ENCODE results near the gene BTN1A1. TPM values are rescaled to one million over a fixed set of nuclear protein-coding genes. Genes with fewer than 3 reads are reported as not detected.
"Not testable (repeated sequence)": the region's sequence is repeated elsewhere in the genome, so short reads cannot be mapped to it uniquely, and the experiment has no call there.

BTN1A1 gene
- total RNA-seq, 1 donor from 2014 or later: not detected

DNA sequence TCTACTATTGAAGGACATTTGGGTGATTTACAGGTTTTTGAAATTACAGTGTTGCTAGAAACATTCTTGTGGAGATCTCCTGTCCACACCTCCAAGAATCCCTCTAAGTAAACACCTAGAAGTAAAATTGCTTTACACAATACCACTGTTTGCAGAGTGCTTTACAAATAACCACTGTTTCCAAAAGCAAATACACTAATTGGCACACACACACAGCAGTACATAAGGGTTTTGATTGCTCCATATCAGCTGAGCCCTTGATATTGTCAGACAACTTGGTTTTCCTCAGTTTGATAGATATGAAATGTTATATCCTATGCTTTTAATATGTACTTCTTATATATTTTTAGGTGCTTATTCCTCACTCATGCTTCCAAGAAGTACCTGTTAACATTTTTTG is 44.4 kb downstream of the BTN1A1 start:
- peaks cover 50% of the 10 kb centered on the region for H3K79me2 ChIP-seq (ENCODE audit: insufficient read depth, low read length)
- H3K27me3 ChIP-seq (ENCODE audit: insufficient read depth, low read length): no peaks in the 10 kb centered on the region
- peaks cover 2% of the 10 kb centered on the region for H3K9me3 Mint-ChIP-seq (ENCODE audit: unreplicated experiment)
- H3K4me1 ChIP-seq (ENCODE audit: insufficient read depth, low read length): peaks cover 4% of the 10 kb centered on the region
- no peak overlapping the region for H3K4me2 ChIP-seq (ENCODE audit: low read length)
- TF ChIP-seq, protein P1, sequence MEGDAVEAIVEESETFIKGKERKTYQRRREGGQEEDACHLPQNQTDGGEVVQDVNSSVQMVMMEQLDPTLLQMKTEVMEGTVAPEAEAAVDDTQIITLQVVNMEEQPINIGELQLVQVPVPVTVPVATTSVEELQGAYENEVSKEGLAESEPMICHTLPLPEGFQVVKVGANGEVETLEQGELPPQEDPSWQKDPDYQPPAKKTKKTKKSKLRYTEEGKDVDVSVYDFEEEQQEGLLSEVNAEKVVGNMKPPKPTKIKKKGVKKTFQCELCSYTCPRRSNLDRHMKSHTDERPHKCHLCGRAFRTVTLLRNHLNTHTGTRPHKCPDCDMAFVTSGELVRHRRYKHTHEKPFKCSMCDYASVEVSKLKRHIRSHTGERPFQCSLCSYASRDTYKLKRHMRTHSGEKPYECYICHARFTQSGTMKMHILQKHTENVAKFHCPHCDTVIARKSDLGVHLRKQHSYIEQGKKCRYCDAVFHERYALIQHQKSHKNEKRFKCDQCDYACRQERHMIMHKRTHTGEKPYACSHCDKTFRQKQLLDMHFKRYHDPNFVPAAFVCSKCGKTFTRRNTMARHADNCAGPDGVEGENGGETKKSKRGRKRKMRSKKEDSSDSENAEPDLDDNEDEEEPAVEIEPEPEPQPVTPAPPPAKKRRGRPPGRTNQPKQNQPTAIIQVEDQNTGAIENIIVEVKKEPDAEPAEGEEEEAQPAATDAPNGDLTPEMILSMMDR (IDR thresholded peaks at IDR 0.05; ENCODE audit: insufficient read depth, low read depth, low read length): no peak
- no peak for TF ChIP-seq EZH2 (IDR thresholded peaks at IDR 0.05; ENCODE audit: insufficient read depth, low read length)
- H3K27me3 Mint-ChIP-seq (ENCODE audit: low read depth, unreplicated experiment): no peaks in the 10 kb centered on the region
- H3K27ac Mint-ChIP-seq (ENCODE audit: unreplicated experiment): no peak overlapping the region
- H3K4me3 ChIP-seq (ENCODE audit: insufficient read depth, low read depth, low read length): no peak overlapping the region
- H4K20me1 ChIP-seq (ENCODE audit: insufficient read depth, low read length): peaks cover 8% of the 10 kb centered on the region
- H3K9ac ChIP-seq (ENCODE audit: low read length): no peak overlapping the region
- H3K4me3 Mint-ChIP-seq (ENCODE audit: unreplicated experiment): no peak overlapping the region
- H3K36me3 ChIP-seq (ENCODE audit: insufficient read depth, low read length): peaks cover 15% of the 10 kb centered on the region
- no peaks in the 10 kb centered on the region for H3K9me3 ChIP-seq (ENCODE audit: insufficient read depth, low read depth, low read length)
- H2AFZ ChIP-seq (ENCODE audit: low read depth, low read length): no peak overlapping the region
- FAIRE-seq (no peak), DNase-seq (ENCODE audit: low read depth) (no peak)
- peaks cover 5% of the 10 kb centered on the region for H3K4me1 Mint-ChIP-seq (ENCODE audit: low read depth, unreplicated experiment)
- peaks cover 16% of the 10 kb centered on the region for H3K36me3 Mint-ChIP-seq (ENCODE audit: low read depth, unreplicated experiment)
- no peak overlapping the region for H3K27ac ChIP-seq (ENCODE audit: low read depth, low read length)

DNA sequence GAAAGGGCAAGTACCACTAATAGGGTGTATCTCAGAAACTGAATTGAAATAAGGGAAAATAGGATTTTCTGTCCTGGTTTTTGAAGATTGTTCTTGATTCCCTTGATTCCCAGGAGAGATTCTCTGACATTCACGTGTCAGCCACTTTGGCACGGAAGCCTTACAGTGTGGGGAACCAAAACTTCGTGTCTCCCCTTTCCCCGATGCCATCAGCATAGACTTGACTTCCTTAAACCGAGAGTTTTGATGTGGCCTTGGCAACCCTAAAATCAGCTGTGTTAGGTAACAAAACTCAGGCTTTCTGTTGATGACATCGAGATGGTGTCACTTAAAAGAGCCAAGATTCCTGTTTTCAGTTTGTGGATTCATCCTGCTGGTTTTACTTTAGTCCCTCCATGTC is 45.5 kb downstream of the BTN1A1 start:
- Histone ChIP-seq H3K4me1 (ENCODE audit: insufficient read depth, low read length) (no peaks in the 10 kb centered on the region), H4K20me1 (ENCODE audit: insufficient read depth, low read length) (peaks cover 5% of the 10 kb centered on the region), H2AFZ (ENCODE audit: low read depth, low read length) (no peak overlapping the region), H3K4me2 (ENCODE audit: low read length) (no peak overlapping the region), H3K9ac (ENCODE audit: low read length) (no peak overlapping the region), H3K36me3 (ENCODE audit: insufficient read depth, low read length) (peaks cover 15% of the 10 kb centered on the region), H3K79me2 (ENCODE audit: insufficient read depth, low read length) (peaks cover 40% of the 10 kb centered on the region), H3K27me3 (ENCODE audit: insufficient read depth, low read length) (no peaks in the 10 kb centered on the region), H3K9me3 (ENCODE audit: insufficient read depth, low read depth, low read length) (no peaks in the 10 kb centered on the region), H3K4me3 (ENCODE audit: insufficient read depth, low read depth, low read length) (no peak overlapping the region), H3K27ac (ENCODE audit: low read depth, low read length) (no peak overlapping the region)
- H3K27me3 Mint-ChIP-seq (ENCODE audit: low read depth, unreplicated experiment): no peaks in the 10 kb centered on the region
- H3K9me3 Mint-ChIP-seq (ENCODE audit: unreplicated experiment): peaks cover 2% of the 10 kb centered on the region
- H3K36me3 Mint-ChIP-seq (ENCODE audit: low read depth, unreplicated experiment): peaks cover 15% of the 10 kb centered on the region
- no peak overlapping the region for H3K4me3 Mint-ChIP-seq (ENCODE audit: unreplicated experiment)
- H3K27ac Mint-ChIP-seq (ENCODE audit: unreplicated experiment): no peak overlapping the region
- FAIRE-seq (no peak), DNase-seq (ENCODE audit: low read depth) (no peak)
- TF ChIP-seq, protein P1 (IDR thresholded peaks at IDR 0.05; ENCODE audit: insufficient read depth, low read depth, low read length): no peak
- TF ChIP-seq EZH2 (IDR thresholded peaks at IDR 0.05; ENCODE audit: insufficient read depth, low read length): no peak
- no peaks in the 10 kb centered on the region for H3K4me1 Mint-ChIP-seq (ENCODE audit: low read depth, unreplicated experiment)

DNA sequence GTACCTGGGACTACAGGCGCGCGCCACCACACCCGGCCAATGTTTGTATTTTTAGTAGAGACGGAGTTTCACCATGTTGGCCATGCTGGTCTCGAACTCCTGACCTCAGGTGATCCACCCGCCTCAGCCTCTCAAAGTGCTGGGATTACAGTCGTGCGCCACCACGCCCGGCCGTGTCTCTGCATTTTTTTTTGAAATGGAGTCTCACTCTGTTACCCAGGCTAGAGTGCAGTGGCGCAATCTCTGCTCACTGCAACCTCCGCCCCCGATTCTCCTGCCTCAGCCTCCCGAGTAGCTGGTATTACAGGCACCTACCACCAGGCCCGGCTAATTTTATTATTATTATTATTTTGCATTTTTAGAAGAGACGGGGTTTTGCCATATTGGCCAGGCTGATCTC is 47.3 kb downstream of the BTN1A1 start:
- H3K27ac Mint-ChIP-seq (ENCODE audit: unreplicated experiment); H2AFZ ChIP-seq (ENCODE audit: low read depth, low read length); H3K4me1 Mint-ChIP-seq (ENCODE audit: low read depth, unreplicated experiment); H3K27me3 ChIP-seq (ENCODE audit: insufficient read depth, low read length); H3K27me3 Mint-ChIP-seq (ENCODE audit: low read depth, unreplicated experiment); H3K9me3 ChIP-seq (ENCODE audit: insufficient read depth, low read depth, low read length); H3K9me3 Mint-ChIP-seq (ENCODE audit: unreplicated experiment); H3K4me2 ChIP-seq (ENCODE audit: low read length); H3K4me3 ChIP-seq (ENCODE audit: insufficient read depth, low read depth, low read length); FAIRE-seq; H3K4me3 Mint-ChIP-seq (ENCODE audit: unreplicated experiment); H3K27ac ChIP-seq (ENCODE audit: low read depth, low read length); H3K9ac ChIP-seq (ENCODE audit: low read length); H4K20me1 ChIP-seq (ENCODE audit: insufficient read depth, low read length); H3K4me1 ChIP-seq (ENCODE audit: insufficient read depth, low read length); DNase-seq (ENCODE audit: low read depth): not testable (repeated sequence)
- H3K36me3 Mint-ChIP-seq (ENCODE audit: low read depth, unreplicated experiment): peaks cover 13% of the 10 kb centered on the region
- Histone ChIP-seq H3K79me2 (ENCODE audit: insufficient read depth, low read length) (peaks cover 23% of the 10 kb centered on the region), H3K36me3 (ENCODE audit: insufficient read depth, low read length) (peaks cover 15% of the 10 kb centered on the region)

All from astrocyte (in vitro differentiated cells and primary cell).